ENCODE results near the gene RAB40C. TPM values are rescaled to one million over a fixed set of nuclear protein-coding genes. Genes with fewer than 3 reads are reported as not detected.
"Not testable (repeated sequence)": the region's sequence is repeated elsewhere in the genome, so short reads cannot be mapped to it uniquely, and the experiment has no call there.

The RAB40C gene
- total RNA-seq, 1 donor from 2014 or later = 14.8 TPM

DNA sequence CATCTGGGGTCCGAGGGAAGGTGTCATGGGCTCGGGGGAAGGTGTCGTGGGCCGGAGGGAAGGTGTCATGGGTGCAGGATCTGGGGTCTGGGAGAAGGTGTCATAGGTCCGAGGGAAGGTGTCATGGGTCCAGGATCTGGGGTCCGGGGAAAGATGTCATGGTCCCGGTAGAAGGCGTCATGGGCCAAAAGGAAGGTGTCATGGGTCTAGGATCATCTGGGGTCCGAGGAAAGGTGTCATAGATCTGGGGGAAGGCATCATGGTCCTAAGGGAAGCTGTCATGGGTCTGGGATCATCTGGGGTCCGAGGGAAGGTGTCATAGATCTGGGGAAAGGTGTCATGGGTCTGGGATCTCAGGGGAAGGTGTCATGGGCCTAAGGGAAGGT is 942 bp downstream of the RAB40C start:
- DNase-seq = no peak

DNA sequence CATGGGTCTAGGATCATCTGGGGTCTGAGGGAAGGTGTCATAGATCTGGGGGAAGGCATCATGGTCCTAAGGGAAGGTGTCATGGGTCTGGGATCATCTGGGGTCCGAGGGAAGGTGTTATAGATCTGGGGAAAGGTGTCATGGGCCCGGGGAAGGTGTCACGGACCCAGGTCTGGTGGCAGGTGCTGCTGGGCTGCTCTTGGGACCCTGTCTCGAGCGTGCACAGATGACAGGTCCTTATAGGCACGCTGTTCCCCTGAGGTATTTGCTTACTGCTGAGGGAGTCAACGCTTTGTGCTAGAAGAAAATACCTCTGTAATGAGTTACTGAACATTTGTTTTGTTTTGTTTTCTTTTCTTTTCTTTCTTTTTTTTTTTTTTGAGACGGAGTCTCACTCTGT is 1.4 kb downstream of the RAB40C start:
- no peak for DNase-seq

DNA sequence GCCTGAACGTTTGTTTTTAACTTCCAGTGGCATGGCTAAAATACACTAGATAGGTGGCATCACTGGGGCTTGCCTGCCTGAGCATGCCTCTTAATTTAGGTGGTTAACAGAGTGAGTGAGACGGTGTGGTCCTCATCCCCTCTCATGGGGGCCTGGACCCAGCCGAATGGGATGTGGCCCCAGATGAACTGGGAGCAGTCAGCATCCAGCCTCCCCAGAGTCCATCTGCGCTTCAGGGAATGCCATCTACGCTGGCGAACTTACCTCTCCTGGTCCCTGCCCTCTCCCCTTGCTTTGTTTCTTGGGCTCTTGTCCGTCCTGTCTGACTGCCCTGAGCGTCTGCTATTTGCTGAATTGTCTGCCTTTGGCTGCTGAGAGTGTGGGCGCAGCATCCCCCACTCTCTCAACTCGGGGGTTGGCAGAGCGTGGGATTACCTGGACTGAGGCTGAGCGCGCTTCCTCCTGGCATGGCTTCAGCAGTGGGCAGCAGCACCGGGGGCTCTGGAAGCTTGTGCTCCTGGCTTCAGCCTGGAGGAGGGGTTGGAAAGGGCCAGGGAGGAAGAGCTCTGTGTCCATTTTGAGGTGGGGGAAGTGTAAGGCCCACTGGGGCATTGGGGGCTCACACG is 2.1 kb downstream of the RAB40C start:
- no peak for DNase-seq

DNA sequence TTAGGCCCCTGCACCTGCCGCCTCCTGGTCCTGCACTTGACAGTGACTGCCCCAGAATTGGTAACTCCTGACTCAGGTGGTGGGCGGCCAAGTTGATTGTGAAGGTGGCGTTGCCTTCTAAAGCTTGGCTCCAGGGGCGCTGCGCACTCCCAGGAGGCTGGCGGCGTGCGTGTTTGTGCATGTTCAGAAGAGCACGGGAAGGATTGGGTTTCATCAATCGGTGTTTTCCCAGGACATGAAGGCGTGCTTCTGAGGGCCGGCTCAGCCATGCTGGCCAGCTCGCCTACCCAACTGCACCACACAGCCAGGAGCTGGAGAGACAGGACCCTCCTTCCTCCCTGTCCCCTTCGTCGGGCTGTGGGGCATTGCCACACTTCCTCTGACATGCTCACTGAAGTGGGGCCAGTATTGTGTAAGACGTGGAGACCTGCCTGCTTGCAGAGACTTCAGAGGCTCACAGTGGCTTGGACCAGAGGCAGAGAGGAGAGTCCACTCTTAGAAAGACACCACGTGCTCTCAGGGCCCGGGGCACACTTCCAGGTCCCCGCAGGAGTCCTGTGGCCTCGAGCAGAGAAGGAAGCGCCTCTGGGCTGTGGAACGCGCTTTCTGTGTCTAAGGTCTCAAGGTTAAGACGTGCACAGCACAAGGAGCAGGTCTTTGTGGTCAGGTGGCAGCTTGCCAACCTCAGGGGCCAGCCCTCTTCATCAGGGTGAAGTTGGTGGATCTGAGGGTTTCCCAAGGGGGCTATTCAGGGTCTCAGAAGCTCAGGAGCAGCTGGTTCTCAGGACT is 2.8 kb downstream of the RAB40C start:
- DNase-seq = no peak

DNA sequence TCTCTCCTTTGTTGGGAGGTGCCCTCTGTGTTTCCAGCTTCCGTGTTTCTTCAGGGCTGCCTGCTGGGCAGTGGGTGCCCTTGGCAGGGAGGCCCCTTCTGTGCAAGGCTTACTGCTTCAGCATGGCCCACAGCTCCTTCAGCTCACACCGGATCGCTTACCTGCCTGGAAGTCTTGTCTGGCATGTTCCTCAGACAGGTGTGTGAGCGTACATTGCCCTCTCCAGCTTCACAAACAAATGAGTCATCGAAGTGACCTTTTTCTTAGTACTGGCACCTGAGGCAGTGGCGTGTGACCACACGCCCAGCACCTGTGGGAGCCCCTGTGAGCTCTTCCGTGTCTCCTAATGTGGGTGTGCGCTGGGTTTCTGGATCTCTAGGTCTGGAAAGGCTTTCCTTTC is 3.5 kb downstream of the RAB40C start:
- no peak for DNase-seq

DNA sequence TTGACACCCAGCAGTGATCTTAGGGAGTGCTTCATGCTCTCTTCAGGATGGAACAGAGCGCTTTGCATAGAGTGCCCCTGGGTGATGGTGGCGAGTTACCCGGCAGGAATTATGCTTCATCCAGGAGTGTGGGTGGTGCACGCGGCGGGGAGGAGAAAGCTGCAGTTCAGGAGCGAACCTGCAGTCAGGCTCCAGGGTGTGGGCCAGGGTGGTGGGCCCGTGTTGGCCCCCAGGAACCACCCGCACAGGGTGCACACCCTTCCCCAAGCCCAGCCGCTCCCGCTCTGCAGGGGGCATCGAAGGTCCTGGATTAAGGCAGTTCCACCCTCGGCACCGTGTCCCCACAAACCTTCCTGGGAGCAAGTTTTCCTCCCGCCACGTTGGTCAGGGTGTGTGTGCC is 3.9 kb downstream of the RAB40C start:
- DNase-seq = no peak

DNA sequence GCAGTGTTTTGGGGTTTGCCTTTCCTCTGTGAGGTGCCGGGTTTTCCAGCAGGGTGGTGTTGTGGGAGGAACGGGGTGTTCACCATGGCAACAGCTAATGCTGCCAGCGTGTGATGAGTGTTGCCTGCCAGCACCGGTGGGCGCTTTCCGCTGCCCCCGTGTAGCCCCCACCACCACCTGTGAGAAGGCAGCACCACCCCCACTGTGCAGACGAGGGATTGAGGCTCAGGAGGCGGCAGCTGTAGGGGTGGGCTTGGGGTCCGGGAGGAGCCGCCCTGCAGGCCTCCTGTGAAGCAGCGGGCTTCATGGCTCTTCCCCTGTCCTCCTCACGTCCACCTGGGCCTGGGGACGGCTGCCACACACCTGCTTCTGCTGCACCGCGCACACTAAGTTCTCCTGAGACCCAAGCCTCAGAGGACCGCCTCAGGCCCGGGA is 5.2 kb downstream of the RAB40C start:
- DNase-seq = no peak

DNA sequence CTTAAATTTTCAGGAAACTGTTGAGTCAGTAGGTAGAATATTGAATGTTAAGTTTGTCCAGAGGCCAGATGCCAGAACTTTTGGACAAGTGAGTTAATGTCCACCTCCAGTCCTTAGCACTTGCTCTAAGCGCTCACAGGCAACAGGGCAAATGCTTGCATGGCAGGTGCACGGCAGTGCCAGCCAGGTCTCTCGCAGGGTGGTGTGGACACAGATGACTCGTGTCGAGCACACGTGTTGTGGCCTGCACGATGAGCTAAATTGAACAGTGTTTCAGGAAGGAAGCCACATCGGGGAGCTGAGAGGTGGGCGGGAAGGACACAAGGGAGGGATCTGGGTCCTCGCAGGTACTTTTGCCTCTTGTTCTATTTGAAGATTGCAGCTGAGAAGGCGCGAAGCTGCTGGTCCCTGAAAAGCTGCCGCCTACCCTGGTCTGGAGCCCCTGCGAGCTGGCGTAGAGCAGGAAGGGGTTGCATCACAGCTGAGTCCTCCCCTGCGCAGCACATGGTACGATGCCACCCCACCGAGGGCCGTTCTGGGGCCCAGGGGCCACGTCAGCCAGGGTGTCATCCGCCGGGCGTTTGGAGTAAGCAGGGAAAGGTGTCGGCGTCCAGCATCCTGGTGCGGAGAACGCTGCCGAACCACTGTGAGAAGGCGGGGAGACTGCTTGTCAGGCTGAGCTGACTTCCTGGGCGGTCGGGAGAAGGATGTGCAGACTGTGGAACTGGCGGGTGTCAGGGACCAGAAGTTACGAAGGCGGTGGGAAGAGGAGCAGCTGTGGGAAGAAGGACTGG is 6.3 kb downstream of the RAB40C start:
- no peak for DNase-seq

DNA sequence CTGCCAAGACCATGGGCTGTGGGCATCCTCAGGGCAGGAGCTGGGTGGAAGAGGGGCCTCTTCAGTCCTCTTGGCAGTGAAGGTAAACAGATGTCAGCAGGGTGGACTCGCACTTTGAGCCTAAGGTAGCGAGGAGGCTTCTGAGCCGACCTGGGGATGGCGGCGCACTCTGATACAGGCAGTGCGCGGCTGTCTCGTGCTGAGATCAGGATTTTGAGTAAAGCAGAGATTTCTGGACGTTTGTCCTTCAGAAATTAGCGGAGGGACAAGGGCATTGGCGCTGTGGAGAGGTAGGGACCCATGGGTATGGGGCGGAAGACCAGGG is 6.8 kb downstream of the RAB40C start:
- no peak for DNase-seq

DNA sequence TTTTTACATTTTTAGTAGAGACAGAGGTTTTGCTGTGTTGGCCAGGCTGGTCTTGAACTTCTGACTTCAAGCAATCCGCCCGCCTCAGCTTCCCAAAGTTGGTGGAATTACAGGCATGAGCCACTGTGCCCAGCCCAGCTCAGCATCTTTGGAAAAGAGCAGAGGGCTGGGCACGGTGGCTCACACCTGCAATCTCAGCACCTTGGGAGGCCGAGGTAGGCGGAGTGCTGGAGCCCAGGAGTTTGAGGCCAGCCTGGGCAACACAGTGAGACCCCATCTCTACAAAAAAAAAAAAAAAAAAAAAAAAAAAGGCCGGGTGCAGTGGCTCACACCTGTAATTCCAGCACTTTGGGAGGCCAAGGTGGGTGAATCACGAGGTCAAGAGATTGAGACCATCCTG is 7.8 kb downstream of the RAB40C start:
- DNase-seq = not testable (repeated sequence)

DNA sequence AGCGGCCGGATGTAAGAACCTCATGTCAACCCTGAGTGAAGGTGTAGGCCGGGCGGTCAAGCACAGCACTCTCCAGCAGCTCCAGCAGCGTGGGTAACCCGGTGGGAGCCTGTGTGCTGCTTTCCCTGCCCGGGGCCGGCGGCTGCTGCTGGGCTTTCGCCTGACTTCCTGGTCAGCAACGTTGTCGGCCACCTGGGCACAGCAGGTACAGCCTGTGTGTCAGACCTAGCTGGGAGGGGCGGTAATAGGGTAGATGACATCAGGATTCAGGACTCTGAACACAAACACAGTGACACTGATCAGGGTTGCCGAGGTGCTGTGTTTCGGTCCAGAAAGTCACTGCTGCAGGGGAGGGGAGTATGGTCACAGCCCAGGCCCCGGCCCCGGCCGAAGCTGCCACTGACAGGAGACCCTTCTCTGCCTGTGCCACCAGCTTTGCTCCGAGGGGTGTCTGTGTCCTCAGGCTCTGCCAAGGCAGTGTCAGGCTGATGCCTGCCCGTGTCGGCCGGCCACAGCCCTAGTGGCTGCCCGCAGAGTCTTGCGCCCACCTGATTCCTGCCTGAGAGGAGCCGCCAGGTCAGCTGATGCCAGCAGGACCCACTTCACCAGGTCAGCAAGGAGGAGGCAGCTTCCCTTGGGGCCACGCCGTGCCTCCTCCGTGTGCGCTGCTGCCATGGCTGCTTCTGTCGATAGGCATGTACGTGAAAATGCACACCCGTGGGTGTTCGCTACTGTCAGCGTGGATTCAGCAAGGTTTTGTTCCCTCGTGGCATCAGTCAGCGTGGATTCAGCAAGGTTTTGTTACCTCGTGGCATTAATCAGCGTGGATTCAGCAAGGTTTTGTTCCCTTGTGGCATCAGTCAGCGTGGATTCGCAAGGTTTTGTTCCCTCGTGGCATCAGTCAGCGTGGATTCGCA is 9.2 kb downstream of the RAB40C start:
- DNase-seq = no peak

DNA sequence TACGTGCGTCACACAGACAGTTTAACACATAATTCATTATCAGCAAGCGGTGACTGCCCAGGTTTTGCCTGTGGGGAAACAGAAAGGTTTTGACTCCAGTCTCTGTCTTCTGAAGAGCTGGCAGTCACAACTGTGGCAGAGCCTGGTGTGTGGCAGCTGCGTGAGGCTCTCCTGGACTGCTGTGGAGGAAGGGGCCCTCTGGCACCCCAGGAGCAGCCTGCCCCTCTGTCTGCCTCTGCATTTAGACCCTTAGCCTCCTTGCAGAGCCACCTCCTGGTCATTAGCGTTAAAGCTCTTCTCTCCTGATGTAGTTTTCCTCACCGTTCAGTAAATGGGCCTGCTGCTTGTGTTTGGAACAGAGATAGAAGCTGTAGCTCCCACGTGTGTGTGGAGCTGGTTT is 10.9 kb downstream of the RAB40C start:
- no peak for DNase-seq

DNA sequence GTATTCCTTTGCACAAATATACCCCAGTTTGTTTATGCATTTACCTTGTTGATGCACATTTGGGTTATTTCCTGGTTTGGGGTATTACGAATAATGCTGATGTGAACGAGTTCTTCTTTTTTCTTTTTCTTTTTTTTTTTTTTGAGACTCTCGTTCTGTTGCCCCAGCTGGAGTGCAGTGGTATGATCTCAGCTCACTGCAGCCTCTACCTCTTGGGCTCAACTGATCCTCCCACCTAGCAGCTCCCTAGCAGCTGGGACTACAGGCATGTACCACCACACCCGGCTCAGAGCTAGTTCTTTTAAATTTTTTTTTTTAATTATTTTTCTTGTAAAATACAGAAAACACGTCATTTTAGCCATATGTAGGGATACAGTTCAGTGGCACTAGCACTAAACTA is 14.1 kb downstream of the RAB40C start:
- DNase-seq = no peak

DNA sequence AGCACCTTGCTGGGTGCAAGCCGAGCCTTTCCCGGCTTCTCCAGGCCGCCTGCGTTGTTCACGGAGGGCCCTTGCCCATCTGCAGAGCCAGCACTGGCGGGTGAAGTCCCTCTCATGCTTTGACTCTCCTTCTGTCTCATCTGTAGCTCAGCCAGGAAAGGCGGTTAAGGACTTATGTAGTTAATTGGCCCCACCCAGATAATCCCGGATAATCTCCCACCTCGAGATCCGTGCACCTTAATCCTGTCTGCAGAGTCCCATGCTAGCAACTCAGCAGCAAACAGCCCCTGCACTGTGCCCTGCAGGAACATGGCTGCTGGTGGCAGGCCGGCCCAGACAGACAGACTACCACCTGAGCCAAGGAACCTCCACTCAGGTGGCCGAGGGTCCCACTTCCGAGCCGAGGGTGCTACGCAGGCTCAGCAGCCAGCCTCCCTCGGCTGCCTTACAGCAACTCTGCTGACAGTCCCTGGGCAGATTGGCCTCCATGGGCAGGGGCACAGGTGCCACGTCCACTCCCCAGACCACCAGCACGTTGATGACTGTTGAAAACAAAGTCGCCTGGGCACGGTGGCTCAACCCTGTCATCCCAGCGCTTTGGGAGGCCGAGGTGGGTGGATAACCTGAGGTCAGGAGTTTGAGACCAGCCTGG is 16.9 kb downstream of the RAB40C start:
- DNase-seq = no peak

DNA sequence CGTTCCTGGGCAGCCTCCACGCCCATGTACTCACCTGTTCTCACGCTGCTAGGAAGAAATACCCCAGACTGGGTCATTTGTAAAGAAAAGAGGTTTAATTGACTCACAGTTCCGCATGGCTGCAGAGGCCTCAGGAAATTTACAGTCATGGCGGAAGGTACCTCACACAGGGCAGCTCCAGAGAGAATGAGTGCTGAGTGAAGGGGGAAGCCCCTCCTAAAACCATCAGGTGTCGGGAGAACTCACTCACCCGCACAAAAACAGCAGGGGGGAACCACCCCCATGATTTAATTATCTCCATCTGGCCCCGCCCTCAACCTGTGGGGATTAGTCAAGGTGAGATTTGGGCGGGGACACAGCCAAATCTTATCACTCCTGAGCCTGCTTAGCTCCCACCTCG is 18.2 kb downstream of the RAB40C start:
- no peak for DNase-seq

DNA sequence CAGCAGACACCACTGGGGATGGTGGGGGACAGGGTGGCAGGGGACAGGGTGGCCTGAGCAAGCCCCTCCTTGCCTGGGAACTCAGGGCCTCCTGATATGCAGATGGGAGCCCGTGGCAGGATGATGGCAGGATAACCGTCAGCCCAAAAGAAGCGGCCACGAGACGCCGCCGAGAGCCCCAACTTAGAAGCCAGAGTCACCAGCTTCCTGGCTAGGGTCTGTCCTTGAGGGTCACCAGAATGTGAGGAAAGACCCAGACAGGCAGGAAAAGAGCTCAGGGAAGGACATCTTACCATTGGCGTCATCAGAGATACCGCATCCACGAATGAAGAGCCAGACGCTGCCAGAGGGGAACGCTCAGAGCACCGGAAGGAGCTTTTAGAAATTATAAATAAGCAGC is 19.4 kb downstream of the RAB40C start:
- no peak for DNase-seq

DNA sequence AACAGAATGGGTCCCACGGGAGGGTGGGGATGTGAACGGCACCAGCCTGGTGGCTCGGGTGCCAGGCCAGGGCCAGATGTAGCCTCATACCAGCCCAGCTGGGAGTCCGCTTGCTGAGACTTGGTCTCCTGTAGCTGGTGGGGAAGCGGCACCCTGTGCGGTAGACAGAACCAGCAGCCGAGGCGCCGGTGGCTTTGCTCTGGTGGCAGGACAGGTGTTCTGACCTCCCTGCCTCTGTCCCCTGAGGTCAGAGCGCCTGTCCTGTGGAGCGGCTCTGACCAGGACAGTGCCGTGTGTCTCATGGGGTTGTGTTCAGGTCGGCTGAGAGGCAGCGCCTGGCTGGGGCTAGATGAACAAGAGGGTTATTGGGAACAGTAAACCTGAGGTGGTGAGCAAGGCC is 20.1 kb downstream of the RAB40C start:
- no peak for DNase-seq

DNA sequence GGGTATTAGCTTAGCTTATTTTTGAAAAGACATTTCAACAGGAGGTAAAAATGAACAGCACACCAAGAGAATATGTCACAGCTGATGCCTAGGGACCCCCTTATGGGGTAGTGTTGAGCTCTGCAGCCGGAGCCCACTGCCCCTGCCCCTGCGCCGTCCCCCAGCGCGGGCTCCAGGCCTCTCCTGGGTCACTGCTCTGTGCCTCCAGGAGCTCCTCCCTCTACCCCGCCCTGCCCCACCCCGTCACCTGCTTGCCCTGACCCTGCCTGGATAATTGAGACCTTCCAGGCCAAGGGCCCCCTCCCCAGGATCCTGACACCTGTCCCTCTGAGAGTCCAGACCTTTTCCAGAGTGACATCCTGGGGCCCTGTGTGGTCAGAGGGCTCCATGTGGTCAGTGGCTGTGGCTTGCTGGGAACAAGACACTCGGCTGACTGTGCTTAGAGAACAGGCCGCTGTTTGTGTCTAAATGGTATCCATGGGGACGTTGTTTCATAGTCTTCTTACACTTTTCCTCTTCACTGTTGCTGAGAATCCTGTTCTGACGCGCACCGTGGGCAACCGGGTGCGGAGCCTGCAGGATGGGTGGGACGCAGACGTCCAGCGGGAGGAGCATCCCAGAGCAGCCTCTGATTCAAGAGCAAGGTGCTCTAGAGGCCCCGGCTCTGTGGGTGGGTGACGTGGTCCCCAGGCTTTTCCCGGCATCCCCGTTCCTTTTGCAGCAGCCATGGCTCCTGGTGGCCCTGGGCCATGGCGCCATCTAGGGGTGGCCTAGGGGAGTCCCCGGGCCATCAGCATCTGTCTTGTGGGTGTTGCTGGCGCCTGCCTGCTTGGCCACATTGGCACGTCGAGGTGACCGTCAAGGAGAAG is 20.9 kb downstream of the RAB40C start:
- no peak for DNase-seq

DNA sequence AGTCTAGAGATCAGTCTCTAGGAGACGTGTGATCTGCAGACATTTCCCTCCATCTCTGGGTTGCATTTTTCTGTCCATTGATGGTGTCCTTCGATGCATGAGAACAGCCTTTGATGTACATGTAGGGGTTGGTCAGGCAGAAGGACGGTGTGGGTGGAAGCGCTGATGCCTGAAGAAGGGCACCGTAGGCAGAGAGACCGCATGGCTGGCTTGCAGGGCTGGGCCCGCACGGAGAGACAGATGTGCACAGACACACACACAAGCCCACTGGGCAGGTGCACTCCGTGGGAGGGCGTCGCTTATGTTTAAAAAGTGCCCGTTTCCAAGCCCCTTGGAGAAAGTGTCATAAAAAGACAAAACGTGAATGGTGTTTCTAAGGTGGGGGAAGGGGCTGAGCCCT is 25.3 kb downstream of the RAB40C start:
- no peak for DNase-seq

DNA sequence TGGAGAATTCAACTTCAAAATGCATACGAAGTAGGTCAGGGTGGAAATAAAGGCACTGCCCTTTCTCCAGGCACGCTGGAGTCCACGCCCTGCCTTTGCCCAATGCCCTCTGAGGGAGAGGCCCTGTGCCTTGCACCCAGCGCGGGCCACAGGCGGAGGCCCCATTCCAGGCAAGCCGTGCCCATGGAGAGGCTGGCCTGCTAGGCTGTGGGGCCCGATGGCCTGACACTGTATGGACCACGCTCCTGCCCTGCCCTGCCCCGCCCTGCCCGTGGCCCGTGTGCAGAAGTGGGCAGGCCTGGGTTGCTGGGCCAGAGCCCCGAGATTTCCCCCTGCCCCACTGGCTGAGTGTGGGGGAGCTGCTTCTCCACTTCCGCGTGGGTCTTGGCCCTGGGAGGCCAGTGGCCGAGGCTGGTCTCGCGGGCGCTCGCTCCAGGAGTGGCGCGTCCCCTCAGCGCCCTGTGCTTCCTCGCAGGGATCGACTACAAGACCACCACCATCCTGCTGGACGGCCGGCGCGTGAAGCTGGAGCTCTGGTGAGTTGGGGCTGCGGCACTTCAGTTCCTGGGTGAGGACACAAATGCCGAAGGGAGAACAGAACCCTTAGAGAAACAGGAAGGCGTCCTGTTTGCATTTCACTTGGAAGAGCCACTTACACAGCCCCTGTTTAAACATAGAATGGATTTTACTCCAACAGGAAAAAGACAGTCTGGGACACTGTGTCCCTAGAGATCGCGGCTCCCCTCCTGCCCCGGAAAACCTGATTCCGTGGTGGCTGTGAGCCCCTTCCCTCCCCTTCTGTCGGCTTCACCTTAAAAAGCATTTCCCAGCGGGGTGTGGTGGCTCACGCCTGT is 27.1 kb downstream of the RAB40C start:
- DNase-seq = no peak

All from skin of body (tissue), 2 donors.